NCI-H2196 (cell line): Measurements from ENCODE around the gene TMEM158.

Experiments used
- DNase-seq: peaks from one replicate; lab custom pipeline; 2025; ENCODE audit not compliant: unreplicated experiment; lab: John Stamatoyannopoulos, UW

Gene TMEM158

GRCh38 chr3:45234250-45234649 lies 8.2 kb upstream of the TMEM158 start:
- DNase-seq, result no peak

GRCh38 chr3:45232521-45232920 lies 6.4 kb upstream of the TMEM158 start:
- no peak for DNase-seq

GRCh38 chr3:45227946-45228345 lies 1.9 kb upstream of the TMEM158 start:
- DNase-seq, result no peak

- DNase-seq, result no peak
Measured at GRCh38 chr3:45227071-45227820, 1.2 kb upstream of the TMEM158 start.

DNA sequence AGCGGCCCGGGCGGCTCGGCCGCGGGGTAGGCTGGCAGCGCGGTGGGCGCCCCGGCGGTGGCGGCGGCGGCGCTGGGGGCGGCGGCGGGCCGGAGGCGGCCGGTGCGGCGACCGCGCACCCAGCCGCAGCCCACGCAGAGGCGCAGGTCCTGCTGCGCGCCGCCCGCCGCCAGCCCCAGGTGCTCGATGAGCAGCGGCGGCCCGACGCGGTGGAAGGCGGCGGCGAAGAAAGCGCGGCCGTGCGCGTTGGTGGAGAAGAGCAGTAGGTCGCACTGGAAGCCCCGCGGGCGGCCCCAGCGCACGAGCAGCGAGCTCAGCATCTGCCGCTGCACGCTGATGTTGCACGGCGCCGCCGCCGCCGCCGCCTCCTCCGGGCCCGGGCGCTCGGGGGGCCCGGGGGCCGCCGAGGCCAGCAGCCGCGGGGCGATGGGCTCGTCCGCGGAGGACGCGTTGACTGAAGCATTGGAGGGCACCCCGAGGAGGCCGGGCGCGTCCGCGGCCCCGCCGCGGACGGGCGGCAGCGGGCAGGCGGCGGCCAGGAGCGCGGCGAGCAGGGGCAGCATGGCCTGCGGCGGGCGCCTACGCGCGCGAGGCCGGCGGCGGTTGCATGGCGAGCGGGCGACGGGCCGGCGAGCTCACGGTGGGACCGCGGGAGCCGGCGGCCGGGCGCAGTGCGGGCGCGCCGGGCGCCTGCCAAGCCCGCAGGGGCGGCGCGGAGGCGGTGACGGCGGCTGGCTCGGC lies 452 bp downstream of the TMEM158 start:
- no peak for DNase-seq

DNA sequence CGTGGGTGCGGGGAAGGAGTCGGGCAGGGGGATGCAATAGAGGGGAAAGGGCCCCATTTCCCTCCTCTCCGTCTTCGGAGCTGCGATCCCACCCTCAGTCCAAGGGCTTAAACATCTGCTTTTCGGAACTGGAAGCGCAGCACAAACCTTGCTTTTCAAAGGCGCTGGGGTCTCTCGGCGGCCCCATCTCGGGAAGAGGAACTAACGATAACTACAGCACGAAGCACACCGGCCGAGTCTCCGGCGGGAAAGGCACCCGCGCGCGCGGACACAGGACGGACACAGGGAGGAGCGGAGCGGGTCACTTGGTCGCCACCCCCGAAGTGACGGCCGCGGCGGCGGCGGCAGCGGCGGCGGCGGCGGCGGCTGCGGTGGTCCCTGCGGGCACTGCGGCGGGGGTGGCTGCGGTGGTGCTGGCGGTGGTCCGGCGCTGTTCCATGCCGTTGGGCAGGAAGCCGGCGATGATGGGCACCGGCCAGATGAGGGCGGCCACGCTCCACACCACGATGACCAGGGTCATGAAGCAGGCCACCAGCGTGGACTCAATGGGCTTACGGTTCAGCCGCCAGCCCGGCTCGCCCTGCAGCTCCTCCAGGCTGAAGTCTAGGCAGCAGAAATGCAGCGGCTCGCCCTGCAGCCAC lies 1.1 kb downstream of the TMEM158 start:
- peak; percentile 48 for DNase-seq

DNA sequence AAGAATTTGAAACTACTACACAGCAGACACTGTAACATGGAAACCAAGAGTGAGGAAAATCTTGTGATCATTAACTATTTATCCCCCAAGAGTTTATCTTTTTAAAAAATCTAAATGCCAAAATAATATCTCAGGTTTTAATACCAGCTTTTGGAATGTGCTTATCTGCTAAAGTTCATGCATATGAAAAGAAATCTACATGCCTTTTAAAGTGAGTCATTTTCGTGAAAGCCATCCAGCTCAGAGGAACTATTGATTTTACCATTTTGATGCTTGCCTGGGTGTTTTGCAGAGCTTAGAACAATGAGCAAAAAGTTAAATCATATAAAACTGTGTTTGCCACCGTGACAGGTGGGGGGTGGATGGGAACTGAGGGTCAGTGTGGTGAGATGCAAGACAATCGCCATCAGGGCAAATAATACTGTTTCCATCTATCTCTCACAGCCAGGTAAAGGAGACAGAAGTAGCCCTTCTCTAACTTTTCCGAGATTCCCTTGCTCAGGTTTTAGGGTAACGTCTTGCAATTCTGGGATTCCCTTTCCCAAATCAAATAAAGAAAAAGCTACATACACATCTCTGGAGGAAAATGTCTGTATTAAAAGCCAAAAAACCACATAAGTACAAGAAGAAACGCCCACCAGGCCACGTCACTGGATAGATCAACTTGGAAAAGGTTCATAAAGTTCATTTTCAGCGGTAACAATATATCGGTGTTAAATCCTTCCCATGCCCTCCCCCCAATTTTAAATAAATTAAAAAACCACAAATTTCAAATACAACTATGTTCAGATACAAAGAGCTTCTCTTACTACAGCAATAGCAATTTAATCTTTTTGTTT lies 2.0 kb downstream of the TMEM158 start:
- DNase-seq, result no peak

DNA sequence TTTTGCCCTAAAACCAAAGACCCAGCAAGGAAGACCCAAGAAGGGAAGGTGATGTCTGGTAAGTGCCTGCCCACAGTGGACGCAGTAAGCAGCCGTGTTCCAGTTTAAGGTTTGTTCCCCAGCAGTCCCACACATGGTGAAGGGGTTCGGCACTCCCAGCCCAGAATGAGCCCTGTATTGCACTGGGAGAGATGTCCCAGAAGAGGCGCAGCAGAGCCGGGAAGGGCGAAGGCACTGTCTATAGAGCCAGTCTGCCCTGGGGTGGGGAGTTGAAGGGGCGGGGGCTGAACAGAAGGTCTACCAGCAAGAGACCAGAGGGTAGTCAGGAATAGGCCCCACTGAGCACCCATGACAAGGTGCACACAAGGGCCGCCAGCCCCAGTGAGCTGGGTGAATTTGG lies 6.4 kb downstream of the TMEM158 start:
- no peak for DNase-seq

GRCh38 chr3:45218578-45219390 lies 7.3 kb downstream of the TMEM158 start:
- DNase-seq, result no peak

- no peak for DNase-seq
Measured at GRCh38 chr3:45216021-45216609, 10.0 kb downstream of the TMEM158 start.

DNA sequence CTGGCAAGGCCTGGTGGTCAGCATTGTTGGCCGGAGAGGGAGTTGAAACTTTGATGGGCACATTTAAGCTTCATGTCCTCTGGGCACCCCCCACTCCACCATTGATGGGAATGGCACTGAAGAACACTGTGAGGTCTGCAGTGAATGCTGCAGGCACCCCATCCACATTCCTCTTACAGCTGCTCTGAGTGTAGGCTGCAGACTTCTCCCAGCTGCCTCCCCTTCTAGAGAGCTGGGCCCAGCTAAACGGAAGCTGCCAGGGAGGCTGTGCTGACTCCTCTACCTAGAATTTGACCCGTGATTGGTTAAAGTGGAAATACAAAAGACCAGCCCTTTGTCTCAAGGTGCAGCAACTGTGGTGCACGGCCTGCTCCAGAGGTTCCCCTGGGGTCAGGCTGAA lies 10.6 kb downstream of the TMEM158 start:
- no peak for DNase-seq

GRCh38 chr3:45214061-45214680 lies 11.9 kb downstream of the TMEM158 start:
- DNase-seq, result no peak

- DNase-seq, result no peak
Measured at GRCh38 chr3:45212095-45212468, 14.0 kb downstream of the TMEM158 start.

- no peak for DNase-seq
Measured at GRCh38 chr3:45211466-45212094, 14.5 kb downstream of the TMEM158 start.

- peak; percentile 46 for DNase-seq
Measured at GRCh38 chr3:45210308-45211041, 15.6 kb downstream of the TMEM158 start.

DNA sequence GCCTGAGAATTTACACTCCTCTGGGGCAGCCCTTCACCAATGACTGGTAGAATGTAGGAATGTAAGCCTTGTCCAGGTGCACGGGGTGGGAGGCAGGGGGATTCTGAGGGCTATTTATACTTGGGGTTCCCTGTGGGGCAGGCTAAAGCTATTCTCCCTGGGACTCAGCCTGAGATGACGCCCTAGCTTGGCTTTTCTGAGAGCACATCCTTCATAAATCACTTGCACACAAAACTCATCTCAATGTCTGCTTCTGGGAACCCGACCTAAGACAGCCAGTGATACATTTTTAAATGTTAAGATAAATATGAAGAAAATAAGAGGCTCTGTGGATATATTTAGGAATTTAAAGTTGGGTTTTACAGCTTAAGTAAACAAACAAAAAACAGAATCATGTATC lies 16.6 kb downstream of the TMEM158 start:
- no peak for DNase-seq

DNA sequence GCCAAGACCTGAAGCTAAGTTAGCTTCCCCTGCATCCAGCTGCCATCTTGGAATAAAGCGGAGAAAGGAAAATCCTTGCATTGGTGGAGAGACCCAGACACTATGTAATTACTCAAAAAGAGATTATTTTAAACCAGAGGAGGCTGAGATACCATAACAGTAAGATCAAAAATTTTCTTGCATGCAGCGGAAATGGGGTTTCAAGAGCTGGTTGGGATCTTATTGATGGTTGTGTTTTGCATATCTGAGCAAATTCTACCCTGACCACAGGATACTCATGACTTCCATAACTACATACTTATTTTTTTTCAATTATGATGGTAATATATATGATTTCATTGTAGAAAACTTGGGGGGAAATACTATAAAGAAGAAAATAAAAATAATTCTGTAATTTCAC lies 17.5 kb downstream of the TMEM158 start:
- no peak for DNase-seq

DNA sequence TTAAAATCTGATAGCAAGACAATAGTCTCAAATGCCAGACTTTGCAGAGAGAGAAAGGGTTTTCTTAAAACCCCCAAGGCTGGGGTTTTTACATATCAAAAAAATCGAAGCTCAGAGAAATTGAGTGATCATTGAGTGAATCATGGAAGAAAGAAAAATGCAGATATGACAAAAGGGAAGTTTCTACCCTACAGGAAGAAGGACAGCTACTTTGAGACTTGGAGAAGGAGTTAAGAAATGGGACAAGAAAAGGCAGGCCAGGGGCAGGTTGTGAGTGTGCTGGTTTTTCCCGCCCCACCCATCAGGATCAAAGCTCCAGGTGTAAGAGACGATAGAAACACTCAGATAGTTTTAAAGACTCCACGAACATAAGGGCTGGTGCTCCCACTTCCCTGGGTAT lies 18.6 kb downstream of the TMEM158 start:
- no peak for DNase-seq
